Stomach smooth muscle (tissue), 2 donors: ENCODE results near the gene CDCA4.

Source experiments
- H3K27ac ChIP-seq: one replicate; pipeline ENCODE4 v1.7.0; 2013; ENCODE audit warnings: mild to moderate bottlenecking, low read length, inconsistent platforms
- H3K27me3 ChIP-seq, 2 donors: one replicate each; pipeline ENCODE4 v1.7.0; 2013; ENCODE audit warnings: low read length in 2 of 2; ENCODE audit not compliant: insufficient read depth in 2 of 2, control insufficient read depth in 1 of 2
- H3K36me3 ChIP-seq, 2 donors: one replicate each; pipeline ENCODE4 v1.7.0; 2013; ENCODE audit warnings: low read length in 2 of 2; ENCODE audit not compliant: control insufficient read depth in 2 of 2, insufficient read depth in 2 of 2
- H3K4me1 ChIP-seq: one replicate; pipeline ENCODE4 v1.7.0; 2013; ENCODE audit warnings: low read length; ENCODE audit not compliant: control insufficient read depth, insufficient read depth
- H3K4me3 ChIP-seq, 2 donors: one replicate each; pipeline ENCODE4 v1.7.0; 2013; ENCODE audit warnings: low read length in 2 of 2
- H3K9ac ChIP-seq, 2 donors: one replicate each; pipeline ENCODE4 v1.7.0; 2013; ENCODE audit warnings: low read length in 2 of 2, mild to moderate bottlenecking in 1 of 2
- H3K9me3 ChIP-seq, 2 donors: one replicate each; pipeline ENCODE4 v1.7.0; 2013; ENCODE audit warnings: low read length in 2 of 2; ENCODE audit not compliant: control insufficient read depth in 2 of 2
- donor health status: healthy.
- donor health status: Pancreatic carcinoma.

The CDCA4 gene

DNA sequence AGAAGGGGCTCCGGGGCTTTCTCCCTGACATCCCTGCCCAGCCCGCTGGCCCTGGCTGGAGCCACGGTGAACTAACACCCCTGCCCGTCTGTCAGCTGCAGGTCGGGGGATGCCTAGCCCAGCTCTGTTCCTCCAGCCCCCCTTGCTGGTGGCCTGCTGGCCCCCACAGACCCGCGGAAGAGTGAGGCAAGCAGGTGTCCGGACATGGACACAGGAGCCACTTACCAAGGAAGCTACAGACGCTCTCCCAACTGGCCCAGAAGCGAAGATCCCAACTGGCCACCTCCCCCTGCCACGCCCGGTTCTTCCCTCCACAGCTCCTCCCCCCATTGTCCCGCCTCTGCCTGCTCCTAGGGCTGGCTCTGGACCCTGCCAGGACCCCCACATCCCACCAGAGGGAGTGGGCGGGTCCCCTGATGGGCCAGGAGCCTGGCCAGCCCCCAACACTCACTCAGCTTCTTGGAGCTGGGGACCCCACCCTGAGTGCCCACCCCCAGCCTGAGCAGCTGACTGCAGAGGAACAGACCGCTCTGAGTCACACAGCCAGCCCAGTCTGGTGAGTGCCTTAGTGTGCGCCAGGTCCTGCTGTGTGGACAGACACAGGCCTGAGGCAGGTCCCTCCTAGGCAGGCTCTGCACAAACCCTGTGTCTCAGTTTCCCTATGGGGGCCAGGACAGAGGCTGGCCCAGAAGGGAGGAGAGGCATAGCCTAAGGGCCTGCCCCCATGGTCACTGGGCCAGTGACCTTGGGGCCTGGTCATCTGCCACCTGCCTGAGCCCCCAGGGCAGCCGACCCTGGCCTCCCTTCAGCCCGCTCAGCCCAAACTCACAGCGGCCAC, 50.4 kb downstream of the CDCA4 start:
- H3K27me3 ChIP-seq: no peaks in the 10 kb centered on the region
- peak overlapping the region; percentile 76 to 77 for H3K9ac ChIP-seq
- H3K27ac ChIP-seq: peak overlapping the region; percentile 97
- H3K4me3 ChIP-seq: peak overlapping the region; percentile 83 to 84
- peaks cover 97% of the 10 kb centered on the region for H3K4me1 ChIP-seq
- peaks cover 0 to 1% of the 10 kb centered on the region in 2 donors for H3K36me3 ChIP-seq
- H3K9me3 ChIP-seq: no peaks in the 10 kb centered on the region

DNA sequence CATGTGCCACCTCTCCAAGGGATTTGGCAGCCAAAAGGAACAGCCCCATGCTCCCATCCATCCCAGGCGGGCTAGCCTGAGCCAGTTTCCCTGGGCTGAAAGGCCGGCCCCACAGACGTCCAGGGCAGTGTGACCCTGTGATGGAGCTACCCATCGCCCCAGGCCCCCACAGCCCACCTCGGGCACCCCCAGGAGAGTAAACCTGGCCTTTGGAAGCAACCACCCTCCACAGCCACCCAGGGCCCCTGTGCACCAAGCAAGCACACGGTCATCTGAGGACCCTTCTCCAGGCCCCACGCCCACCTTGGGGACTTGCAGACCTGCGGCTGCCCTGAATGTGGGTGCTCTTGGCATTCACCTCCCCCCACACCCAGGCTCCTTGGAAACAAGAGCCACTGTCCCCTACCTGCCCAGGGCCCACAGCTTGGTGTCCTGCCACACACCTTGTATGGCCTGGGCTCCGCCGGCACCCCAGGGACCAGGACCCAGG, 51.1 kb downstream of the CDCA4 start:
- Histone ChIP-seq H3K27ac (peak overlapping the region; percentile 97), H3K9me3 (no peaks in the 10 kb centered on the region), H3K36me3 (peaks cover 0 to 3% of the 10 kb centered on the region in 2 donors), H3K27me3 (no peaks in the 10 kb centered on the region), H3K4me3 (peak overlapping the region; percentile 83 to 84), H3K4me1 (peaks cover 92% of the 10 kb centered on the region), H3K9ac (peak overlapping the region; percentile 76 to 77)

DNA sequence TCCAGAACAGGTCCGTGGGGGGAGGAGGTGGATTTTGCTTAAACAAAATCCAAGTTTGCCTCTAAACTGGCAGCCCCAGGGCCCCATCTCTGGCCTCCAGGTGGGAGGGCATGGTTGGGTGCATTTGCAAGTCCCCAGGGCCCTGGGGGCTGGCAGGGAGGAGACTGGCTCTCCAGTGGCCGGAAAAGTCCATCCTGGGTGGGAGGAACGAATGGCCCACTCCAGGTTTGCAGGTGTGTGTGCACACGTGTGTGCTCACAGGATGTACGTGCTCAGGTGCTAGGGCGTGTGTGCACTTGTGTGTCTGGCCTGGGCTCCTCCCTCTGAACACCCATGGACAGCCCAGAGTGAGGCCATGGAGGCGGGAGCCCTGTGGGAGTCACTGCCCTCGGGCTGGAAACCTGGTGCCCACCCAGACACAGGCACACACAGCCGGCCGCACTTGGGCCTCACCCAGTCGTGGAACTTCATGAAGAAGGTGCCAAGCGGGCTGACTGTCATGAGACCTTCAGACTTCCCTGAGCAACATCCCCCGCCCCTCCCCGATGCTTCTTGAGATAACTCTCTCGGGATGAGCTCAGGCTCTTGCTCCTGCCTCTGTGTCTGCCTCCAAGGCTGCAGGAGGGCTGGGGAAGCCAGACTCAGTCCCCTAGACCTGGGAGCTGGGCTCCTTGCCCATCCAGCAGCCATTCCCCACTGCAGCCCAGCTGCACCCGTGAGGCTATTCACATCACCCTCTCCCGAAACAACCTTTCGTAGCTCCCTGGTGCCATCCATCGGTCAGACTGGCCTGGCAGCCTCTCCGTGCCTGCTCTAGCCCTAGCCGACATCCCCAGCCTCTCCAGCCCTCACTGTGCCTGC, 52.1 kb downstream of the CDCA4 start:
- Histone ChIP-seq H3K9me3 (no peaks in the 10 kb centered on the region), H3K4me1 (peaks cover 83% of the 10 kb centered on the region), H3K4me3 (peak overlapping the region; percentile 83 to 84), H3K36me3 (peaks cover 0 to 3% of the 10 kb centered on the region in 2 donors), H3K27ac (peak overlapping the region; percentile 97), H3K27me3 (no peaks in the 10 kb centered on the region), H3K9ac (peak overlapping the region; percentile 76 to 77)

DNA sequence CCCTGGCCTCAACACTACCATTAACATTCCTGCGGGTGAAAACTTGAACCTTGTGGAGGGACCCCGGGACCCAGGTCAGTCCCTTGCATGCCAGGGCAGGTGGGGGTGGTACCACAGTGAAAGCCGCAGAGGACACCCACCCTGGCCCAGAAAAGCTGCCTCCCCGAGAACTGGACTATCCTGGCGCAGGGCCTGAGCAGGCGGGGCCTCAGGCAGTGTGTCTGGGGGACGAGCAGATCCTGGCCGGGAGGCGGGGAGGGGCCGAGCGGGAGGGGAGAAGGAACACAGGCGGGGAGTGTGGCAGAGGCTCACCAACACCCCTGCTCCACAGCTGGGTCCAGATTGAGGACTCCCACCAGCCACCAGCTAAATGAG, 52.7 kb downstream of the CDCA4 start:
- Histone ChIP-seq H3K4me3 (peak overlapping the region; percentile 83 to 84), H3K9ac (peak overlapping the region; percentile 59 to 76), H3K9me3 (no peaks in the 10 kb centered on the region), H3K27me3 (no peaks in the 10 kb centered on the region), H3K36me3 (peaks cover 0 to 3% of the 10 kb centered on the region in 2 donors), H3K4me1 (peaks cover 77% of the 10 kb centered on the region), H3K27ac (peak overlapping the region; percentile 97)

DNA sequence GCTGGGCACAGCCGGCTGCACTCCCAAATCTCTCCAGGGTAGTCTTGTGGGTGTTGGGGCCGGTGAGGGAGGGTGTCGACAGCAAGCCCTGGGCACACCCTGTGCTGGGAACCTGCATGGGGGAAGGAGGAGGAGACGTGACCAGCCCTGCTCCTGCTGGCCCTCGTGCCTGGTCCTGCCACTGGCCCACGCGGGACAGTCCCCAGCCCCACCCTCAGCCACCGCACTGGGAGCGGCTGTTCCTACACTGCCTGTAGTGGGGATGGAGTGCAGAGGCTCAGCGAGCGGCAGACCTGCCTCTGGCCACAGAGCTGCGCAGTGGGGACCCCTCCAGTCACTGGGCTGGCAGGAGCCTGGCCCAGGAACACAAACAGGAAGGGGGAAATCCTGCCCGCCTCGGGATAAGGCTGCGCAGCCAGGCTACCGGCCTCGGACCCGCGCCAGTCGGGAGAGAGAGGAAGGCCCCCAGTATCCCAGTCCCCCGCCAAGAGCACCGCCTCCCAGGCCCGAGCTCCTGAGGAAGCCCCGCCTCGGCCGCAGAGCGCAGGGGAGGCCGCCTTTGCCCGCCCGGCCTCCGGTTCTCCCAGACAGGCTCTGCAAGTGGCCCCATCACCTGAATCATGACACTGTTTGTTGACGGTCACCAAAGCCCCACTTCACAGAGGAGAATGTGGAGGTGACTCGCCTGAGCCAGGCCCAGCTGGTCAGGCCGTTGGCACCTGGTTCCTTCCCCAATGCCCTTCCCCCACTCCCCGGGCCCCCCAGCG, 53.3 kb downstream of the CDCA4 start:
- H3K27ac ChIP-seq: peak overlapping the region; percentile 97
- H3K9me3 ChIP-seq: no peaks in the 10 kb centered on the region
- peak overlapping the region; percentile 83 to 84 for H3K4me3 ChIP-seq
- peak overlapping the region; percentile 47 to 59 for H3K9ac ChIP-seq
- peaks cover 71% of the 10 kb centered on the region for H3K4me1 ChIP-seq
- H3K27me3 ChIP-seq: no peaks in the 10 kb centered on the region
- peaks cover 0 to 3% of the 10 kb centered on the region in 2 donors for H3K36me3 ChIP-seq

DNA sequence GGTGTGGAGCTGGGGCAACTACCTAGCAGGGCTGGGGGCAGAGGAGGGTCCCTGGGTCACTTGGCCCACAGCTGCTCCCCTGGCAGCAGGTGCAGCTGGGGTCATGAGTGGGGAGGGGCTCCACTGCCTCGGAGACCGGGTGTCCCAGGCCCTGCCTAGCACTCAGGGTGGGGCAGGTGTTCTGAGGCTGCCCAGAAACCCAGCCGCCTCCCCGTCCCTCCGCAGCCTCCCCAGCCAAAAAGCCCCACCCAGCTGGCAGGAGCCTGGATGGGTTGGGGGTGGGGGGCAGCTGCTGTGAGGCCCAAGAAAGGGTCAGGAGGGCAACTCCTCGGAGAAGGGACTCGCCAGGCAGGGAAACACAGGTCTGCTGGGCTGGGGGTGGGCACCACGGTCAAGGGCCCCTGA, 53.9 kb downstream of the CDCA4 start:
- H3K27ac ChIP-seq: peak overlapping the region; percentile 97

DNA sequence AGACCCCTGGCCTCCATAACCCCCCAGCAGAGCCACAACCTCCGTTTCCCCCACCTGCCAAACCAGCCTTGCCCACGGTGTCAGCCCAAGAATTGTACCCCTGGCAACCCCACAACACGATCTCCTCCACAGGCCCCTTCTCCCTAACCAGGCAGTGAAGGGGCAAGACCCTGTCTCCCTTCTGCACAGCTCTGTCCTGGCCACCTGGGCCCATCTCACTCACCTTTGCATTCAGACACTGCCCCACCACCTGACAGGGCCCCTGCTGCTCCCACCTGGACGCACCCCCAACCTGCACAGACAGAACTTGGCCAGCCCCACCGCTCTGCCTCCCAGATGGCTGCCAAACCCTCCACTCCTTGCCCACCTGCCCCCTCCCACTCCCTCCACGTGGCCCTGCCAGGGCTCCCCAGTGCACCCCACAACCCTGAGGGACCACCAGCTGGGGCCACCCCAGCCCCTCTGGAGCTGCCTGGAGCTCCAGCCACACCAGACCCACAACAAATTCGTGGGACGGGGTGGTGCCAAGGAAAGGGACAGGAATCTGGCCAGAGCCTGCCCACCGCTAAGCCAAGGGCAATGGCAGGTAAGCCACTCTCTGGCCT, 54.5 kb downstream of the CDCA4 start:
- peak overlapping the region in 1 of 2 donors; percentile 48 for H3K9ac ChIP-seq
- no peaks in the 10 kb centered on the region for H3K9me3 ChIP-seq
- peak overlapping the region; percentile 97 for H3K27ac ChIP-seq
- peak overlapping the region in 1 of 2 donors; percentile 83 for H3K4me3 ChIP-seq
- peaks cover 2 to 3% of the 10 kb centered on the region in 2 donors for H3K36me3 ChIP-seq
- peaks cover 59% of the 10 kb centered on the region for H3K4me1 ChIP-seq
- H3K27me3 ChIP-seq: no peaks in the 10 kb centered on the region

More for the DNA sequence above, 53.9 kb downstream of the CDCA4 start:
- Histone ChIP-seq H3K9me3 (no peaks in the 10 kb centered on the region), H3K36me3 (peaks cover 2 to 3% of the 10 kb centered on the region in 2 donors), H3K4me3 (peak overlapping the region; percentile 83 to 84), H3K9ac (peak overlapping the region; percentile 47 to 59), H3K4me1 (peaks cover 65% of the 10 kb centered on the region), H3K27me3 (no peaks in the 10 kb centered on the region)

DNA sequence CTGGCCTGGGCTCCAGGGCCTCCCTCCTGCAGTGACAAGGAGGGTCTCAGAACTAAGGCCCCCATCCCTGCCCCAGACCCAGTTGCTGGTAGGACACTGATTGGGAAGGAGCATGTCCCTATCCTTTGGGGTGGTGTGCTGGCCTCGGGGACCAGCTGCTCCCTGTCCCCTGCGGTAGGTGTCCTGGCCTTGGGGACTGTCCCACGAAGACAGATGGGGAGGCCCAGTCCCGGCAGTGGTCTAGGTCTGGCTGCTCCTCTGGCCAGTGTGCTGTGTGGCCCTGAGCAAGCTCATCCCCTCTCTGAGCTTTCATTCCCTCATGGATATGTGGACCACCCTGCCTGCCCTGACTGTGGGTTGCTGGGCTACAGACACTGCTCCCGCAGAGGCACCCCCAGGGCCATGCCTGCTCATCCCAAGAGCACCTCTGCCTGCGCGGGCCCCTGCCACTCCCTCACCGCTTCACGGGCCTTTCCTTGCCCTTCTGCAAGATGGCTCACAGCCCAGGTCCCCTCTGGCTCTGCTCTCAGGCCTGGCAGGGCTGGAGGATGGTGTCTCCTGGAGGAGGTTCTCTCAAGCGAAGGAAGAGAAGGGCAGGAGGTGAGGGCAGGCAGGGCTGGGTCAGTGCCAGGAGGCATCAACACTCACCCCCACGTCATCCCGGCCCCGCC, 55.2 kb downstream of the CDCA4 start:
- Histone ChIP-seq H3K9me3 (no peaks in the 10 kb centered on the region), H3K27me3 (no peaks in the 10 kb centered on the region), H3K9ac (no peak overlapping the region), H3K27ac (peak overlapping the region; percentile 97), H3K4me3 (peak overlapping the region in 1 of 2 donors; percentile 22), H3K4me1 (peaks cover 53% of the 10 kb centered on the region), H3K36me3 (peaks cover 2 to 3% of the 10 kb centered on the region in 2 donors)

DNA sequence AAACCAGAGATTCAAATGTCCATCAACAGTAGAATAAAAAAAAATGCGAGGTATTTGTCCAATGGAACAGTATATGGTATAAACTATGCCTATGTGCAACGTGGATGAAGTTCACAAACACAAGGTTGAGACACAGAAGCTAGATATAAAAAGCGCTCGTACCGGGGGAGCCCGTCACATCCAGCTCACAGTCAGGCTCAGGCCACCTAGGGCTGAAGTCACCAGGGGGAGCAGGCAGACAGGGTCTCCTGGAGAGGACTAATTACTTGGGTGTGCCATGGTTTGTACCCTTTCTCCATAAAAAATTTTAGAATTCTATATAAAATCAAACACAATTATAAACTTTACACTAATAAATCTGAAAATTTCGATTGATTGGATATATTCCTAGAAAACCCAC, 56.3 kb downstream of the CDCA4 start:
- Histone ChIP-seq H3K4me3 (no peak overlapping the region), H3K9me3 (no peaks in the 10 kb centered on the region), H3K9ac (no peak overlapping the region), H3K4me1 (peaks cover 42% of the 10 kb centered on the region), H3K36me3 (peaks cover 3 to 5% of the 10 kb centered on the region in 2 donors), H3K27ac (no peak overlapping the region), H3K27me3 (no peaks in the 10 kb centered on the region)
